ENCODE data around the gene ZNF777. TPM values are rescaled to one million over a fixed set of nuclear protein-coding genes. Genes with fewer than 3 reads are reported as not detected.
"Not testable (repeated sequence)": the region's sequence is repeated elsewhere in the genome, so short reads cannot be mapped to it uniquely, and the experiment has no call there.

The ZNF777 gene
- total RNA-seq, 1 donor from 2014 or later = 6.6 TPM

GRCh38 chr7:149414171-149414570 is 46.7 kb downstream of the ZNF777 start:
- TF ChIP-seq, protein P1, sequence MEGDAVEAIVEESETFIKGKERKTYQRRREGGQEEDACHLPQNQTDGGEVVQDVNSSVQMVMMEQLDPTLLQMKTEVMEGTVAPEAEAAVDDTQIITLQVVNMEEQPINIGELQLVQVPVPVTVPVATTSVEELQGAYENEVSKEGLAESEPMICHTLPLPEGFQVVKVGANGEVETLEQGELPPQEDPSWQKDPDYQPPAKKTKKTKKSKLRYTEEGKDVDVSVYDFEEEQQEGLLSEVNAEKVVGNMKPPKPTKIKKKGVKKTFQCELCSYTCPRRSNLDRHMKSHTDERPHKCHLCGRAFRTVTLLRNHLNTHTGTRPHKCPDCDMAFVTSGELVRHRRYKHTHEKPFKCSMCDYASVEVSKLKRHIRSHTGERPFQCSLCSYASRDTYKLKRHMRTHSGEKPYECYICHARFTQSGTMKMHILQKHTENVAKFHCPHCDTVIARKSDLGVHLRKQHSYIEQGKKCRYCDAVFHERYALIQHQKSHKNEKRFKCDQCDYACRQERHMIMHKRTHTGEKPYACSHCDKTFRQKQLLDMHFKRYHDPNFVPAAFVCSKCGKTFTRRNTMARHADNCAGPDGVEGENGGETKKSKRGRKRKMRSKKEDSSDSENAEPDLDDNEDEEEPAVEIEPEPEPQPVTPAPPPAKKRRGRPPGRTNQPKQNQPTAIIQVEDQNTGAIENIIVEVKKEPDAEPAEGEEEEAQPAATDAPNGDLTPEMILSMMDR (IDR thresholded peaks at IDR 0.05; ENCODE audit: insufficient read depth, low read length, severe bottlenecking) = no peak
- DNase-seq (ENCODE audit: low read depth) (no peak), FAIRE-seq (no peak)
- Histone ChIP-seq H3K36me3 (ENCODE audit: control insufficient read depth, insufficient read depth, low read length) (no peaks in the 10 kb centered on the region), H3K27me3 (ENCODE audit: control insufficient read depth, insufficient read depth, low read length) (no peaks in the 10 kb centered on the region), H3K4me3 (ENCODE audit: low read depth, low read length) (no peak overlapping the region)

DNA sequence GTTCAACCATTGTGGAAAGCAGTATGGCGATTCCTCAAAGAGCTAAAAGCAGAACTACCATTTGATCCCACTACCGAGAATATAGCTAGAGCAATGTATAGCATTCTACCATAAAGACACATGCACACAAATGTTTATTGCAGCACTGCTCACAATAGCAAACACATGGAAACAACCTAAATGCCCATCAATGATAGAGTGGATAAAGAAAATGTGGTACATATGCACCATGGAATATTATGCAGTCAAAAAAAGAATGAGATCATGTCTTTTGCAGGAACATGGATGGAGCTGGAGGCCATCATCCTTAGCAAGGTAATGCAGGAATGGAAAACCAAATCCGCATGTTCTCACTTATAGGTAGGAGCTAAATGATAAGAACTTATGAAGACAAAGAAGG is 47.8 kb downstream of the ZNF777 start:
- DNase-seq (ENCODE audit: low read depth); FAIRE-seq; H3K36me3 ChIP-seq (ENCODE audit: control insufficient read depth, insufficient read depth, low read length): not testable (repeated sequence)

DNA sequence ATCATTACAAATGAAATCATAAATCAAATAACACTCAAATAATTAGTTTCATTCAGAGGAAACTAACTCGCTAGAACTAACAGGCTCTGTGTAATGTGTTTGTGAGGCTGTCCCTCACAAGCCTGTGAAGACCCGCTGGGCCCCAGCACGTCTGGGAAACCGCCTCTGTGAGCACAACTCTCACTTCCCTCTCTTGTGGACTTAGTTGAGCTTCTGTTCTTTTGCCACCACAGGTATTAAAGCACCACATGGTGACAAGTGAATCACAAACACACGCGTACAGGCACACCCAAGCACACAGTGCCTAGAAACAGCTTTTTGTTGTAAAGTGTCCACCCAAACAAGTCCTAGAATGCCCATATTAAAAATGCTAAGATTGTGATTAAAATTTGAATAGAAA is 51.0 kb downstream of the ZNF777 start:
- H3K4me3 ChIP-seq (ENCODE audit: low read depth, low read length) = no peak overlapping the region
- FAIRE-seq (no peak), DNase-seq (ENCODE audit: low read depth) (no peak)
- no peaks in the 10 kb centered on the region for H3K36me3 ChIP-seq (ENCODE audit: control insufficient read depth, insufficient read depth, low read length)
- no peaks in the 10 kb centered on the region for H3K27me3 ChIP-seq (ENCODE audit: control insufficient read depth, insufficient read depth, low read length)
- TF ChIP-seq, protein P1 (IDR thresholded peaks at IDR 0.05; ENCODE audit: insufficient read depth, low read length, severe bottlenecking) = no peak

More for the DNA sequence above, 47.8 kb downstream of the ZNF777 start:
- not testable (repeated sequence) for H3K27me3 ChIP-seq (ENCODE audit: control insufficient read depth, insufficient read depth, low read length); H3K4me3 ChIP-seq (ENCODE audit: low read depth, low read length)

- FAIRE-seq = no peak
- no peak for DNase-seq (ENCODE audit: low read depth)
- Histone ChIP-seq H3K4me3 (ENCODE audit: low read depth, low read length) (no peak overlapping the region), H3K27me3 (ENCODE audit: control insufficient read depth, insufficient read depth, low read length) (no peaks in the 10 kb centered on the region), H3K36me3 (ENCODE audit: control insufficient read depth, insufficient read depth, low read length) (no peaks in the 10 kb centered on the region)
- TF ChIP-seq, protein P1 (IDR thresholded peaks at IDR 0.05; ENCODE audit: insufficient read depth, low read length, severe bottlenecking) = no peak
Observed at GRCh38 chr7:149404825-149405224, 56.0 kb downstream of the ZNF777 start.

DNA sequence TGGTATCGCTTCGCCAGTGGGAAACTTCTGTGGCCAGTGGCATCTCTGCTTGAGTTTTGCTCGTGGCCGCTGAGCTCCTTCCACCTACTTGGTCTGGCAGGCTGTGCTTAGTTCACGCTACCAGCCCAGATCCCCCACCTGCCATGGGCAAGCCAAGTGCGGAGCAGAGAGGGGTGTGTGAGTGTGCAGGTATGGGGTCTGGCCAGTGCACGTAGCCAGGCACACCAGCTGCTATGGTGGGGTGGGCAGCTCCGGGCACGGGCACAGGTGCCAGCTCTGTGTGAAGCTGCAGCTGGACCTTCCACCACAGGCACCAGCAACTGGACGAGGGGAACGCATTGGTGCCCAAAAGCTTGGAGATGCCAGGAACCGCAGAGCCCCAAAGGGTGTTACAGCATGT is 56.5 kb downstream of the ZNF777 start:
- FAIRE-seq = no peak
- Histone ChIP-seq H3K36me3 (ENCODE audit: control insufficient read depth, insufficient read depth, low read length) (no peaks in the 10 kb centered on the region), H3K4me3 (ENCODE audit: low read depth, low read length) (no peak overlapping the region), H3K27me3 (ENCODE audit: control insufficient read depth, insufficient read depth, low read length) (no peaks in the 10 kb centered on the region)
- no peak for DNase-seq (ENCODE audit: low read depth)
- TF ChIP-seq, protein P1 (IDR thresholded peaks at IDR 0.05; ENCODE audit: insufficient read depth, low read length, severe bottlenecking) = no peak

DNA sequence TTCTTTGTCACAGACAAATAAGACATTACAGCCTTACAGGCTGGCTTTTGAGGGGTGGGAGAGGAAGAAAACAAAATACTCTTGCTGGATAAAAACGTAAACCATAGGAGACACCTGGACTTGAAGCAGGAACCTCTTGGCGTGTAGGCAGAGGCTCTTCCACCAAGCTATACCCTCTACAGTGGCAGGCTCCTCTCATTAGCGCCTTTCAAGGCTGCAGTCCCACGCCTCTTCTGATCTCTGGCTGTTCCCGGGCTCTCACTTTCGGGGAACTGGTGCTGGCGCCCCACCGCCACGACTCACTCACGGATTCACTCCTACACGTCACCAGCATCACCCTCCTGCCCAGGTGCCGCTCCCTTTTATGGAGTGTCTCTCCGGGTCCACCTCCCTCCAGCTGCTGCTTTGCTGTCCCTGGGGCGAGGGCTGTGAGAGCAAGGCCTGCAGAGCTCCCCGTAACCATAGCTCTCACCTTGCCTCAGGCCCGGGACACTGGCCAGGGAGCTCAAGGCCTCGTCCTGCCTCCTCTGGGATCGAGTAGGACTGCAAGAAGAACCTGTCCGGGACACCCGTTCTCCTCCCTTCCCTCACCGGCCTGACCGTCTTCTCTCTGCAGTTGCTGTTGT is 62.6 kb downstream of the ZNF777 start:
- no peaks in the 10 kb centered on the region for H3K36me3 ChIP-seq (ENCODE audit: control insufficient read depth, insufficient read depth, low read length)
- no peak overlapping the region for H3K4me3 ChIP-seq (ENCODE audit: low read depth, low read length)
- TF ChIP-seq, protein P1 (IDR thresholded peaks at IDR 0.05; ENCODE audit: insufficient read depth, low read length, severe bottlenecking) = no peak
- H3K27me3 ChIP-seq (ENCODE audit: control insufficient read depth, insufficient read depth, low read length) = no peaks in the 10 kb centered on the region
- DNase-seq (ENCODE audit: low read depth) (no peak), FAIRE-seq (no peak)
